Stimulated activated memory B cell treated with anti-CD40 and anti-IgM and Interleukin-4, amounts not matched to agents 10 μg/mL and 1 μg/mL and 100 μg/mL, for 72 hours (primary cell): ENCODE measurements around the gene GPR152.

Experiments used
- ATAC-seq: fragments of 150-1000 bp; cut with Tn5 transposase; 2 replicates; pipeline ENCODE4 v1.10.0; 2021
- H3K27ac Mint-ChIP-seq: one replicate; pipeline ENCODE4 v1.8.0; 2022; ENCODE audit warnings: mild to moderate bottlenecking, mixed read lengths
- H3K27me3 Mint-ChIP-seq: one replicate; pipeline ENCODE4 v1.8.0; 2022; ENCODE audit warnings: mixed read lengths
- H3K36me3 Mint-ChIP-seq: one replicate; pipeline ENCODE4 v1.8.0; 2022; ENCODE audit warnings: mixed read lengths
- H3K4me1 Mint-ChIP-seq: one replicate; pipeline ENCODE4 v1.8.0; 2022; ENCODE audit warnings: mixed read lengths
- H3K4me3 Mint-ChIP-seq: one replicate; pipeline ENCODE4 v1.8.0; 2022; ENCODE audit warnings: mild to moderate bottlenecking, moderate library complexity, mixed read lengths
- H3K9me3 Mint-ChIP-seq: one replicate; pipeline ENCODE4 v1.8.0; 2022; ENCODE audit warnings: mixed read lengths

GPR152 gene

DNA sequence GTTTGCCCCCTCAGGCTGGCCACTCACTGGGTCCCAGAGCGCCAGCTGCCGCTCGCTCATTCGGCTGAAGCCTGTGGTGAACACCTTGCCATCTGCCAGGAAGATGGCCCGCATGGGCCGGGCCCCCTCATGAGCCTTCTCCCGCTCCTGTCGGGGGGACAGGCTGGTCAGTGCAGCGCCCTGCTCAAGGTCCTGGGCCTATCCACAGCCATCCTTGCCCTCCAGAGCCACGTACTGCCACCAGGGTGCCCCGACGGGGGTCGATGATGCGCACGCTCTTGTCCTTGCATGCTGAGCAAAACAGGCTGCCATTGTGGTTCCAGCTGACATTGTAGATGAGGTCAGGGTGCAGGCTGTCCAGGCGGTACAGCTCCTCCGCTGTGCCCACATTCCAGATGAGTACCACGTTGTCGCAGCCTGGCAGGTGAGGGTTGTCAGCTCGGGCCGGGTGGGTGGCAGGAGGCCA, 11.4 kb downstream of the GPR152 start:
- Mint-ChIP-seq H3K4me3 (peak overlapping the region; percentile 22), H3K4me1 (peaks cover 78% of the 10 kb centered on the region), H3K9me3 (no peaks in the 10 kb centered on the region), H3K36me3 (peaks cover 26% of the 10 kb centered on the region), H3K27me3 (no peaks in the 10 kb centered on the region), H3K27ac (peak overlapping the region; percentile 97)
- no peak for ATAC-seq

GRCh38 chr11:67440229-67441097, 12.1 kb downstream of the GPR152 start:
- Mint-ChIP-seq H3K4me1 (peaks cover 78% of the 10 kb centered on the region), H3K9me3 (no peaks in the 10 kb centered on the region), H3K36me3 (peaks cover 33% of the 10 kb centered on the region), H3K27me3 (no peaks in the 10 kb centered on the region), H3K4me3 (peak overlapping the region; percentile 63), H3K27ac (peak overlapping the region; percentile 97)
- ATAC-seq, result no peak

DNA sequence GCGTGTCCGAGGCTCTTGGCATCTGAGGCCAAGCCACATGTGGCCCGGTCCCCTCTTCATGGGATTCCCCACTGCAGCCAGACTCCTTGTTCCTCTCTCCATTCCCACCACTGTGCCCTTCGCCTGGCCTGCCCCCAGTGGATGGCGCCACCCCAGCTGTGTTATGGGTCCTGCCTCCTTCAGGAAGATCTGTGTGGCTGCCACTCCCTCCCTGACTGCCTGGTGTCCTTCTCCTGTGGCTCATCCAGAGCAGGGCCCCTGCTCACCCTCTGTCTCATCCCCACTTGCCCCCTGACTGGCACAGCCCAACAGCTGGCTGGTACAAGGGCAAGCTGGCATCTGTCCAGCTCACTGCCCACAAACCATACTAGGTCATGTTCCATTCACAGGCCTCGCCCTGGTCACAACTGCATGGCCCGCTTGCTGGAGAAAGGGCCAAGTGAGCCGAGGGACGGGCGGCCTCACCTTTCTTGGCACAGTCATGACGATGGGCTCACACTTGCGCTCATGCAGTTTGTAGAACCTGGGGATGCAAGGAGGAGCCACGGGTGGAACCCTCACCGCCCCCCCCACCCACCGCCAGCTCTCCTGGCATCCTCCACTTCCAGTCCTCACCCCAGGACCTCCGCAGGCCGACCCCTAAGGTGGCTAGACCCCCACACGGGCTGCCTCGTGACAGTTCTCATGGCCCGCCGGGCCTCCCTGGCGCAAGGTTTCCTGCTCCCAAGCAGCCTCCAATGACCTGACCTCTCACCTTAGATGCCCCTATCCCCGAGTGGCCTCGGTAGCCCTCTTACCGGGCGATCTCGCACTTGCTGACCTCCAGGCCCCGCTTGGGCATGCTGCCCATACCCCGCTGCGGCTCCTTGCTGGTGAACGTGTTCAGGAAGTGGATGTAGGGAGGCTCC, 13.0 kb downstream of the GPR152 start:
- Mint-ChIP-seq H3K4me1 (peaks cover 78% of the 10 kb centered on the region), H3K36me3 (peaks cover 39% of the 10 kb centered on the region), H3K27me3 (no peaks in the 10 kb centered on the region)

GRCh38 chr11:67438158-67438902, 14.2 kb downstream of the GPR152 start:
- no peaks in the 10 kb centered on the region for H3K27me3 Mint-ChIP-seq
- peak overlapping the region; percentile 97 for H3K27ac Mint-ChIP-seq
- ATAC-seq, result peak; percentile 67
- H3K4me3 Mint-ChIP-seq, result peak overlapping the region; percentile 100
- peaks cover 83% of the 10 kb centered on the region for H3K4me1 Mint-ChIP-seq
- peaks cover 49% of the 10 kb centered on the region for H3K36me3 Mint-ChIP-seq
- H3K9me3 Mint-ChIP-seq, result no peaks in the 10 kb centered on the region

More for the DNA sequence above, 13.0 kb downstream of the GPR152 start:
- H3K9me3 Mint-ChIP-seq, result no peaks in the 10 kb centered on the region
- no peak for ATAC-seq
- H3K4me3 Mint-ChIP-seq, result peak overlapping the region; percentile 100
- H3K27ac Mint-ChIP-seq, result peak overlapping the region; percentile 97

- H3K27me3 Mint-ChIP-seq, result no peaks in the 10 kb centered on the region
- H3K4me1 Mint-ChIP-seq, result peaks cover 85% of the 10 kb centered on the region
- H3K27ac Mint-ChIP-seq, result peak overlapping the region; percentile 97
- peak overlapping the region; percentile 100 for H3K4me3 Mint-ChIP-seq
- no peak for ATAC-seq
- peaks cover 55% of the 10 kb centered on the region for H3K36me3 Mint-ChIP-seq
- no peaks in the 10 kb centered on the region for H3K9me3 Mint-ChIP-seq
These were observed 14.7 kb downstream of the GPR152 start for GRCh38 chr11:67437809-67438157.

DNA sequence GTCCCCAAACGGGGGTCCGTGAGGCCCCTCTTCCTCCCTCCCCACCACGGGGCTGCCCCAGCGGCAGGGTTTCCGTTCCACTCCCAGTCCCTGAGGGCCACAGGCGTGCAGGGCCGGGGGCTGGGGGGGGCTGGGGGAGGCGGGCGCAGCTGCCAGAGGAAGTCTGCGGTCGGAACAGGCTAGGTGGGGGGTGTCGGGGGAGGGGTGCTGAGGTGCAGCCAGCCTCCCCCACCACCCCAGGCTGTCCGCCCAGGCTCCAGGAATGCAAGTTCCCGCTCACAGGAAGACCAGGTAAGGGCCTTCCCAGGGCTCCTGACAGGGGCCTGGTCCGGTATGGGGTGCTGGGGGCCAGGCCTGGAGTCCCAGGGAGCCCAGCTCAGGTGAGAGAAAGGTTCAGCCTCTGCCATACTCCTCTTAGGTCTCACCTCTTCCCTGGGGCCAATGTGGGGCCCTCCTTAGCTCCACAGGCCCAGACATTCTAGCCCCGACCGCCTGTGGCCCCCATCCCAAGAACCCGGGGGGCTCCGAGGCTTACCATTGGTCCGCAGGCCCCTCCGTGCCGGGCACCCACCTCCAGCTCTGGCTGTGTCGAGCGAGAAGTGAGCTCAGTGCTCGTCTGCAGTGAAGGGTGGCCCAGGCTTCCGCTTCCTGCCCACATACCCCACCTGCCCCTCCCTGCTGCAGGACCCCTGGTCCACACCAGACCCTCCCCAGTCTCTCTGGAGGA, 15.3 kb downstream of the GPR152 start, which contains the start of gene PTPRCAP:
PTPRCAP (minus strand) TSS at position 601 of the 727 bp plus-strand sequence; CDS start at position 538, 63 bp downstream.
- Mint-ChIP-seq H3K9me3 (no peaks in the 10 kb centered on the region), H3K27me3 (no peaks in the 10 kb centered on the region), H3K4me1 (peaks cover 84% of the 10 kb centered on the region), H3K27ac (peak within 1 kb of the TSS; percentile 97), H3K36me3 (peaks cover 57% of the 10 kb centered on the region), H3K4me3 (peak within 1 kb of the TSS; percentile 100)
- ATAC-seq, result peak; percentile 65

DNA sequence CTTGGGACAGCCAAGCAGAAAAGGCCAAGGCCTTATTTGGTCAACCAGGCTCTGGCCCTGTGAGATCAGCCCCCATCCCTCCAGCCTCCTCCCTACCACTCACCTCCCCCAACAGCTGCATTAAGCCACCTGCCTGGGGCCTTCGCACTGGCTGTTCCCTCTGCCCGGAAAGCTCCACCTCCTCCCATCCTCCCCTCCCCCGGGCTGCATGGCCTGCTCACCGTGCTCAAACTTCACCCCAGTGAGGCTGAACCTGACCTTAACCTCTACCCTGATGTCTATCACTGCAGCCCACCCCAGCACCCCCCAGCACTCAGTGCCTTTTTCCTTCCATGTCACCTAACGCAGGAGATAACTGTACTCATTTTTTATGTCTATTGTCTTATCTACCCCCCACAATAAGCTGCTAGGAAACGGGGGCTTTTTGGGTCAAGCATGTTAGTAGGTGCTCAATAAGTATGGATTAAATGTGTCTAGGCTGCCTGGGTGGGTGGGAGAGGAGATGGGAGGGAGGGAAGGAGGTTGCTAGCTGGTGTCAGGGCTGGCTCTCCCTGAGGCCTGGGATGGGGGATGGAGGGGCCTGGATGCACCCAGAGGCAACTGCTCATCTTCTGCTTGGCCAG, 16.0 kb downstream of the GPR152 start:
- H3K4me3 Mint-ChIP-seq, result peak overlapping the region; percentile 100
- peak overlapping the region; percentile 97 for H3K27ac Mint-ChIP-seq
- H3K27me3 Mint-ChIP-seq, result no peaks in the 10 kb centered on the region
- ATAC-seq, result peak; percentile 73
- peaks cover 64% of the 10 kb centered on the region for H3K36me3 Mint-ChIP-seq
- no peaks in the 10 kb centered on the region for H3K9me3 Mint-ChIP-seq
- peaks cover 84% of the 10 kb centered on the region for H3K4me1 Mint-ChIP-seq

GRCh38 chr11:67435727-67436458, 16.6 kb downstream of the GPR152 start:
- Mint-ChIP-seq H3K4me3 (peak overlapping the region; percentile 100), H3K4me1 (peaks cover 79% of the 10 kb centered on the region), H3K36me3 (peaks cover 65% of the 10 kb centered on the region), H3K27ac (peak overlapping the region; percentile 97), H3K27me3 (no peaks in the 10 kb centered on the region), H3K9me3 (no peaks in the 10 kb centered on the region)
- ATAC-seq, result no peak

DNA sequence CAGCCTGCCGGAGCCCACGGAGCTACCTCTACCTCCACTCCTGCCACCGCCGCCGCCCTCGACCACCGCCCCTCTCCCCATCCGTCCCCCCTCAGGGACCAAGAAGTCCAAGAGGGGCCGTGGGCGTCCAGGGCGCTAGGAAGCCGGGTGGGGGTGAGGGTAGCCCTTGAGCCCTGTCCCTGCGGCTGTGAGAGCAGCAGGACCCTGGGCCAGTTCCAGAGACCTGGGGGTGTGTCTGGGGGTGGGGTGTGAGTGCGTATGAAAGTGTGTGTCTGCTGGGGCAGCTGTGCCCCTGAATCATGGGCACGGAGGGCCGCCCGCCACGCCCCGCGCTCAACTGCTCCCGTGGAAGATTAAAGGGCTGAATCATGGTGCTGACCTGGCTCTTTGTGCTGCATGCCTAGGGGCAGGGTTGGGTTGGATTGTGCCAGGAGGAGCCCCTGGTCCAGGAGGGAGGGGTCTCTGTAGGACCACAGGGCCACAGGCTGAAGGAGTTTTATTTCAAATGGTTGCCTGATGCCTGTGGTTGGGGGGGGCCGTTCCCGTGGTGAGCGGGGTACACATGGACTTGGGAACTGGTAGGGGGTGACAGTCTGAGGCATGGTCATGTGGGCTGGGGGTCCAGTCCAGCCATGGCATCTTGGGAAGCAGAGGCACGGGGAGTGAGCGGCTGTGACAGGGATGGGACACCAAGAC, 17.4 kb downstream of the GPR152 start:
- H3K4me1 Mint-ChIP-seq, result peaks cover 78% of the 10 kb centered on the region
- ATAC-seq, result no peak
- H3K9me3 Mint-ChIP-seq, result no peaks in the 10 kb centered on the region
- peak overlapping the region; percentile 100 for H3K4me3 Mint-ChIP-seq
- H3K36me3 Mint-ChIP-seq, result peaks cover 65% of the 10 kb centered on the region
- peak overlapping the region; percentile 97 for H3K27ac Mint-ChIP-seq
- H3K27me3 Mint-ChIP-seq, result no peaks in the 10 kb centered on the region

GRCh38 chr11:67434395-67434881, 18.1 kb downstream of the GPR152 start:
- Mint-ChIP-seq H3K36me3 (peaks cover 62% of the 10 kb centered on the region), H3K9me3 (no peaks in the 10 kb centered on the region), H3K27ac (peak overlapping the region; percentile 97), H3K27me3 (no peaks in the 10 kb centered on the region), H3K4me1 (peaks cover 74% of the 10 kb centered on the region), H3K4me3 (peak overlapping the region; percentile 100)
- ATAC-seq, result no peak

DNA sequence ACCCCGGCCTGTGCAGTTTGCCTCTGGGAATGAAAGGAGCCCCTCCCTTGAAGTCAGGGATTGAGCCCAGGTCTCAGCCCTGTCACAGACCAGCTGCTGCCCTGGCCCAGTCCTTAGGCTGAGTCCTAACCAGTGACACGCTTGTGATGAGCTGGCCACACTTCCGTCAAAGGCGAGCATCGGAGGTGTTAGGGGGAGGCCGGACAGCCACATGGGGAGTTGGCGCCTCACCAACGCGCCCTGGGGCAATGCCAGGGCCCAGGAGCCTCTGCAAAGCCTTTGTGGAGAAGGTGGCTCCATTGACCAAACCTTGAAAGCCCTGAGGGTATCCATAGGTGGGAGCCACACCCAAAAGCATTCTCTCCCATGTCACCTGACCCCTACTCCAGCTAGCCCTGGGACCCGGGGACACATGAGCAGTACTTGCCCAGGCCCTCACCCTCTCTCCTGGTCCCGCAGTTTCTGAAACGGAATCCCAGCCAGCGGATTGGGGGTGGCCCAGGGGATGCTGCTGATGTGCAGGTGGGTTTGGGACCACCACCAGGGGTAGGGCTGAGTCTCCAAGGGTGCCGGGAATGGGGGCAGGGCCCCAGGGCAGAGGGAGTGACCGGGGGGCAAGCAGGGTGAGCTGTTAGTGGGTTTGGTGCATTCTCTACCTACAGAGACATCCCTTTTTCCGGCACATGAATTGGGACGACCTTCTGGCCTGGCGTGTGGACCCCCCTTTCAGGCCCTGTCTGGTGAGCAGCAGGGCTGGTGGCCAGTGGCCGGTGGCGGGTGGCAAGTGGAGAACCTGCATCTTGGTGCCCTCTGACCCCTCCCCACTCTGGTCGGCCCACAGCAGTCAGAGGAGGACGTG, 18.8 kb downstream of the GPR152 start:
- peak overlapping the region; percentile 100 for H3K4me3 Mint-ChIP-seq
- no peaks in the 10 kb centered on the region for H3K9me3 Mint-ChIP-seq
- H3K27me3 Mint-ChIP-seq, result no peaks in the 10 kb centered on the region
- H3K36me3 Mint-ChIP-seq, result peaks cover 55% of the 10 kb centered on the region
- peak overlapping the region; percentile 97 for H3K27ac Mint-ChIP-seq
- ATAC-seq, result no peak
- peaks cover 67% of the 10 kb centered on the region for H3K4me1 Mint-ChIP-seq
